Endodermal cell (in vitro differentiated cells): Measurements from ENCODE around the gene C15orf40. TPM values are rescaled to one million over a fixed set of nuclear protein-coding genes. Genes with fewer than 3 reads are reported as not detected.

ENCODE experiments used
- DNase-seq: peaks from one replicate; pipeline ENCODE4 v3.0.0-alpha.2; 2017
- H3K27ac ChIP-seq: 2 replicates; pipeline ENCODE4 v1.5.1; 2013; ENCODE audit warnings: mild to moderate bottlenecking, low read depth, low read length, moderate library complexity
- H3K27me3 ChIP-seq: 2 replicates; pipeline ENCODE4 v1.6.1; 2013; ENCODE audit warnings: mild to moderate bottlenecking, low read length, moderate library complexity; ENCODE audit not compliant: insufficient read depth, control insufficient read depth, poor library complexity, severe bottlenecking
- H3K36me3 ChIP-seq: 2 replicates; pipeline ENCODE4 v1.7.0; 2013; ENCODE audit warnings: mild to moderate bottlenecking, low read length, moderate library complexity; ENCODE audit not compliant: control insufficient read depth, insufficient read depth
- H3K4me1 ChIP-seq: one replicate; pipeline ENCODE4 v1.7.0; 2013; ENCODE audit warnings: low read length; ENCODE audit not compliant: control insufficient read depth, insufficient read depth
- H3K4me3 ChIP-seq: 2 replicates; pipeline ENCODE4 v1.5.1; 2013; ENCODE audit warnings: mild to moderate bottlenecking, low read length, moderate library complexity
- H3K9ac ChIP-seq: 2 replicates; pipeline ENCODE4 v1.6.1; 2013; ENCODE audit warnings: mild to moderate bottlenecking, low read length, moderate library complexity; ENCODE audit not compliant: poor library complexity, severe bottlenecking; ENCODE audit errors: extremely low read depth
- H3K9me3 ChIP-seq: 2 replicates; pipeline ENCODE4 v1.6.1; 2013; ENCODE audit warnings: mild to moderate bottlenecking, low read length, moderate library complexity; ENCODE audit not compliant: control insufficient read depth
- H3K27ac Mint-ChIP-seq: 2 replicates; pipeline ENCODE4 v1.8.0; 2020; ENCODE audit warnings: mixed read lengths
- H3K27me3 Mint-ChIP-seq: 2 replicates; pipeline ENCODE4 v1.8.0; 2021; ENCODE audit warnings: mild to moderate bottlenecking, mixed read lengths; ENCODE audit not compliant: insufficient read depth
- H3K36me3 Mint-ChIP-seq: 2 replicates; pipeline ENCODE4 v1.8.0; 2020; ENCODE audit warnings: low read depth, mixed read lengths
- H3K4me1 Mint-ChIP-seq: 2 replicates; pipeline ENCODE4 v1.8.0; 2020; ENCODE audit warnings: mixed read lengths
- H3K4me3 Mint-ChIP-seq: 2 replicates; pipeline ENCODE4 v1.8.0; 2020; ENCODE audit warnings: mild to moderate bottlenecking, moderate library complexity, mixed read lengths
- H3K9me3 Mint-ChIP-seq: 2 replicates; pipeline ENCODE4 v1.8.0; 2020; ENCODE audit warnings: mild to moderate bottlenecking, mixed read lengths
- WGBS, 2 experiments: methylation state at CpG; one replicate each; pipeline versions ENCODE4 v1.1.5 to v1.1.7; 2013; ENCODE audit warnings: missing lambda C conversion rate in 2 of 2, mixed read lengths in 1 of 2; ENCODE audit not compliant: insufficient coverage in 1 of 2, insufficient read length in 1 of 2; 5-methylcytosine and 5-hydroxymethylcytosine counted together
- long read RNA-seq, 4 experiments: library from polyadenylated mRNA in 2 of 4; library from RNA in 1 of 4; library from capped mRNA in 1 of 4; stranded (forward) in 3 of 4; unstranded in 1 of 4; transcript quantifications; one replicate each; pipeline ENCODE4 v2.0.0, GENCODE V29; 2020 to 2021; ENCODE audit warnings: inconsistent platforms in 1 of 4
- polyA plus RNA-seq, 2 experiments: library from polyadenylated mRNA; stranded (reverse); fragments of 50-300 nt; gene quantifications; one replicate each; pipeline ENCODE4 v1.2.3, GENCODE V29; 2013
- total RNA-seq, 2 donors: library from RNA; stranded (reverse); fragmentation: NEBNext Ultra II Directional in 1 of 2; extraction: Animal tissue kit (Norgen Biotek cat#: 25700) in 1 of 2; gene quantifications; 2 replicates in 1 of 2; 3 replicates in 1 of 2; pipeline ENCODE4 v1.2.1, GENCODE V29; 2021
- TF ChIP-seq, protein P1 (sequence below): fragments of 200-600 bp; sonication (generic); conservative IDR thresholded peaks from 2 replicates; pipeline ENCODE4 v1.5.0; 2021; ENCODE audit warnings: antibody characterized with exemption, mild to moderate bottlenecking

The C15orf40 gene
- 10 to 100 TPM; 15.5 to 17.7 TPM for total RNA-seq
- polyA plus RNA-seq (2013, experiment 1 of 2), result 16.0 TPM
- polyA plus RNA-seq (2013, experiment 2 of 2), result 19.5 TPM
- long read RNA-seq, experiment 1, partial matches to known transcripts, result 0 of 3 reads
- long read RNA-seq, experiment 1, other reads (novel, unspliced or antisense), result 3 of 3 reads
- long read RNA-seq, experiment 2, full-length matches to known transcripts, result 10 of 17 reads
- long read RNA-seq, experiment 2, partial matches to known transcripts, result 0 of 17 reads
- long read RNA-seq, experiment 2, other reads (novel, unspliced or antisense), result 7 of 17 reads
- long read RNA-seq, experiment 3, full-length matches to known transcripts, result 8 of 16 reads
- long read RNA-seq, experiment 3, partial matches to known transcripts, result 2 of 16 reads
- long read RNA-seq, experiment 3, other reads (novel, unspliced or antisense), result 6 of 16 reads
- long read RNA-seq, experiment 4, full-length matches to known transcripts, result 22 of 35 reads
- long read RNA-seq, experiment 4, partial matches to known transcripts, result 1 of 35 reads
- long read RNA-seq, experiment 4, other reads (novel, unspliced or antisense), result 12 of 35 reads

DNA sequence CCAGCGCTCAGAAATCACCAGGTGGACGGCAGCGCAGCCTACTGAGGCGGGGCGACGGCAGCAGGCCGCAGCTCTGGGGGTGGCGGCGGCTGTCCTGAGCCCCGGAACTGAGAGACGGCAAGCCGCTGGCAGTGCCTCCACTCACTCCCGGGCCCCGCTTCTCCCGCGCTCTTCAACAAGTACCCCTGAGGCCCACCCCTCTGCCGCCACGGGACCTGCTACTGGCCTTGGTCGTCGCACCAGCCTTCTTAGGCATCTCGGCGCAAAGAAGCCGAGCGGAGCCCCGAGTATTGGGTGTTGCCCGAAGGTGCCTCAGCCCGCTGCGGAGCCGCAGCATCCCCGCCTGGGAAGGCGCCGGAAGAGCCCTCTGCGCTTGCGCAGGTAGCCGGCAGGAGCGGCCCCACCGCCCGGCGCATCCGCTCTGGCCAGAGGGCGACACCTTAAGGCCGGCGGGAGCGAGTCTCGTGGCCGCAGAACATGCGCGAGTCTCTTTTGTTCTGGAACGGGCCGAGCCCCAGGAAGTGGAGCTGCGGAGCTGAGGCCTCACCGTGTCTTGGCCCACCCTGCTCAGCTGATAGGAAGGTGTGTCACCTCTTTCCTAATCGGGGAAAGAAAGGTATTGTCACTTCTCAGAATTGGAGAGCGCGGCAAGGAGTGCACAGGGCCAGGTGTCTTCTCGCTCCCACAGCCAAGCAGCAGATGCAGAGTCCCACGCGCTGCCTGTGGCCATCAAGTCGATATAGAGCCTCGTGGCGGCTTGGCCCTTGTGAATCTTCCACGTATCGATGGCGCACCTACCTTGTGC lies at the start of gene C15orf40:
TSS of gene C15orf40 (minus strand) at position 369 of the 805 bp plus-strand sequence. CDS start at position 337, 32 bp downstream.
- Histone ChIP-seq H3K4me1 (peaks cover 6% of the 10 kb centered on the region), H3K27me3 (no peaks in the 10 kb centered on the region), H3K9me3 (no peaks in the 10 kb centered on the region), H3K4me3 (peak within 1 kb of the TSS; percentile 98), H3K36me3 (peaks cover 40% of the 10 kb centered on the region), H3K27ac (peak within 1 kb of the TSS; percentile 67), H3K9ac (peak within 1 kb of the TSS; percentile 77)
- 12 to 17% methylated on average over 31 to 64 of the region's 64 CpGs for WGBS, 2 experiments
- Mint-ChIP-seq H3K27ac (peak within 1 kb of the TSS; percentile 95), H3K9me3 (peaks cover 19% of the 10 kb centered on the region), H3K36me3 (peaks cover 40% of the 10 kb centered on the region), H3K4me1 (peaks cover 9% of the 10 kb centered on the region), H3K4me3 (peak within 1 kb of the TSS; percentile 97), H3K27me3 (peaks cover 2% of the 10 kb centered on the region)
- TF ChIP-seq, protein P1, sequence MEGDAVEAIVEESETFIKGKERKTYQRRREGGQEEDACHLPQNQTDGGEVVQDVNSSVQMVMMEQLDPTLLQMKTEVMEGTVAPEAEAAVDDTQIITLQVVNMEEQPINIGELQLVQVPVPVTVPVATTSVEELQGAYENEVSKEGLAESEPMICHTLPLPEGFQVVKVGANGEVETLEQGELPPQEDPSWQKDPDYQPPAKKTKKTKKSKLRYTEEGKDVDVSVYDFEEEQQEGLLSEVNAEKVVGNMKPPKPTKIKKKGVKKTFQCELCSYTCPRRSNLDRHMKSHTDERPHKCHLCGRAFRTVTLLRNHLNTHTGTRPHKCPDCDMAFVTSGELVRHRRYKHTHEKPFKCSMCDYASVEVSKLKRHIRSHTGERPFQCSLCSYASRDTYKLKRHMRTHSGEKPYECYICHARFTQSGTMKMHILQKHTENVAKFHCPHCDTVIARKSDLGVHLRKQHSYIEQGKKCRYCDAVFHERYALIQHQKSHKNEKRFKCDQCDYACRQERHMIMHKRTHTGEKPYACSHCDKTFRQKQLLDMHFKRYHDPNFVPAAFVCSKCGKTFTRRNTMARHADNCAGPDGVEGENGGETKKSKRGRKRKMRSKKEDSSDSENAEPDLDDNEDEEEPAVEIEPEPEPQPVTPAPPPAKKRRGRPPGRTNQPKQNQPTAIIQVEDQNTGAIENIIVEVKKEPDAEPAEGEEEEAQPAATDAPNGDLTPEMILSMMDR, result peak; percentile 71
- peak; percentile 95 for DNase-seq

DNA sequence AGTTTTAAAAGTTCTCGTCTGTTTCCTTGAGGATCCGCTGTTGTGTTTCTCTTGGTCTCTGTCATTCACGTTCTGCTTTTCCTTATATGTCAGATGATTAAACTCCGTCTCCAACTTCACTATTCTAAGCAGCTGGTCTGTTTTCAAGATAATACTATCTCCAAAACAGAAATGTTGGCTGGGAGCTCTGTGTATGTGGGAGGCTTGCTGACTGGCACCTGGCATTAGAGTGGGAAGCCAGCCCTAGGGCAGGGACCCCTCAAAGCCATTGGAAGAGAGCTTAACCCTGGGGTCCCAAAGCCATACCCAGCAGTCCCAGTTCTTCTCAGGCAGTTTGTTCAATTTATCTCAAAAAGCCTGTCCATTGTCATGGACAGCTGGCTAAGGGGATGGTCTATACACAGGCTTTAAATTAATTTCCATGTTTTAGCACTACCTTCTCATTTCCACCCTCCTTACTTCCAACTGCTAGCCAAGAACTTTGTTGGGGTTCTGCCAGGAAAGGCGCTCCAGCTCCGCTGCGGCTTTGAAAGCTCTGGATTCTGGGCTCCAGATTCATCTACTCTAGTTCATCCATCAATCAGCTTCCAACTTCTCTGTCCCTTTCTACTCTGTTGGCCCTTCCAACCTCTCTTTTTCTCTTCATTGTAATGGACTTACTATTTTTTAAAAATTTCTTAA lies 46.4 kb upstream of the C15orf40 start:
- no peaks in the 10 kb centered on the region for H3K27me3 ChIP-seq
- H3K27ac Mint-ChIP-seq, result peak overlapping the region; percentile 83
- H3K4me3 Mint-ChIP-seq, result no peak overlapping the region
- H3K36me3 Mint-ChIP-seq, result peaks cover 35% of the 10 kb centered on the region
- peaks cover 59% of the 10 kb centered on the region for H3K36me3 ChIP-seq
- no peak overlapping the region for H3K27ac ChIP-seq
- no peaks in the 10 kb centered on the region for H3K9me3 ChIP-seq
- no peak overlapping the region for H3K9ac ChIP-seq
- H3K4me1 ChIP-seq, result peaks cover 5% of the 10 kb centered on the region
- WGBS, 2 experiments, result 89 to 90% methylated on average over 6 to 7 of the region's 7 CpGs
- H3K9me3 Mint-ChIP-seq, result no peaks in the 10 kb centered on the region
- H3K27me3 Mint-ChIP-seq, result no peaks in the 10 kb centered on the region
- TF ChIP-seq, protein P1, result no peak
- H3K4me1 Mint-ChIP-seq, result peaks cover 12% of the 10 kb centered on the region
- DNase-seq, result no peak
- H3K4me3 ChIP-seq, result no peak overlapping the region

DNA sequence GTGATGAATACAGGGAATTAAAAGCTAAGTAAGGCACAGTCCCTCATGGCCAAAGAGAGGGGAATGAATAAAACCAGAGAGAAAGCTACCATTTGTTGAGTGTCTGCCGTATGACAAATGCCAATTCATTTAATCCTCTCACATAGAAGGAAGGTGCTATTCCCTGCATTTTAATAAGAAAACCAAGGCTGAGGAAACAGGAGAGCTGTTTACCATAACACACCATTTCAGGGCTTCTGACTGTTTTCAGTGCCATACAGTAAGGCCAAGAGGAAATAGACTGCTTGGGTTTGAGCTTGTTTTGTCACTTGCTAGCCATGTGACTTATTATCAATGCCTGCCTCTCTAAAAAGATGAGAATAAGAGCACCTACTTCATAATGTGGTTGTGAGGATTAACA lies 45.6 kb upstream of the C15orf40 start:
- H3K36me3 ChIP-seq, result peaks cover 58% of the 10 kb centered on the region
- no peaks in the 10 kb centered on the region for H3K9me3 ChIP-seq
- 82% methylated on average over 1 of the region's 1 CpG; no CpG with 5 or more reads in 1 of the 2 experiments for WGBS, 2 experiments
- Mint-ChIP-seq H3K9me3 (no peaks in the 10 kb centered on the region), H3K4me1 (peaks cover 12% of the 10 kb centered on the region), H3K27ac (peak overlapping the region; percentile 83), H3K27me3 (no peaks in the 10 kb centered on the region), H3K4me3 (no peak overlapping the region), H3K36me3 (peaks cover 37% of the 10 kb centered on the region)
- H3K27ac ChIP-seq, result no peak overlapping the region
- H3K4me1 ChIP-seq, result peaks cover 5% of the 10 kb centered on the region
- TF ChIP-seq, protein P1, result no peak
- DNase-seq, result no peak
- no peak overlapping the region for H3K4me3 ChIP-seq
- H3K27me3 ChIP-seq, result no peaks in the 10 kb centered on the region
- no peak overlapping the region for H3K9ac ChIP-seq
